IMR-90 (cell line): ENCODE data around the gene PIK3R5. TPM values are rescaled to one million over a fixed set of nuclear protein-coding genes. Genes with fewer than 3 reads are reported as not detected.

Experiments used
- ATAC-seq: fragments of 200-7000 bp; cut with Tn5 transposase; 2 replicates; pipeline ENCODE4 v1.9.1; 2020; ENCODE audit warnings: low read depth, mild to moderate bottlenecking, moderate library complexity
- BruUV-seq: library from RNA; stranded (reverse); fragments of 400-500 nt; replicated peaks from 2 replicates; lab custom pipeline; 2021; lab: Mats Ljungman, UMichigan
- CTCF ChIA-PET: fragments of 300-600 bp; formaldehyde crosslinking; extraction: SDS; loops from one replicate; lab custom pipeline; 2021; ENCODE audit warnings: antibody characterized with exemption; lab: Yijun Ruan, JAX
- POLR2A ChIA-PET: fragments of 300-600 bp; sonication (Branson Sonifier 250); formaldehyde crosslinking; loops from one replicate; lab custom pipeline; 2022; ENCODE audit warnings: antibody characterized with exemption; ENCODE audit not compliant: unreplicated experiment; lab: Charles Lee
- DNase-seq: peaks from one replicate; pipeline ENCODE4 v3.0.0; 2013
- H2AFZ ChIP-seq: replicated peaks from 2 replicates; pipeline ENCODE3; 2013; ENCODE audit warnings: low read length, mild to moderate bottlenecking; ENCODE audit not compliant: poor library complexity
- H2AK5ac ChIP-seq: 2 replicates; pipeline ENCODE4 v1.6.1; 2013; ENCODE audit warnings: low read depth, low read length, inconsistent platforms
- H2AK9ac ChIP-seq: replicated peaks from 2 replicates; pipeline ENCODE3; 2013; ENCODE audit warnings: mild to moderate bottlenecking, low read depth, low read length, moderate library complexity; ENCODE audit not compliant: poor library complexity
- H2BK120ac ChIP-seq: 2 replicates; pipeline ENCODE4 v1.6.1; 2013; ENCODE audit warnings: low read depth, low read length, inconsistent platforms
- H2BK15ac ChIP-seq: 3 replicates; pipeline ENCODE4 v1.6.1; 2013; ENCODE audit warnings: low read depth, low read length, inconsistent platforms
- H2BK20ac ChIP-seq: 2 replicates; pipeline ENCODE4 v1.6.1; 2013; ENCODE audit warnings: low read depth, mild to moderate bottlenecking, inconsistent platforms, low read length, moderate library complexity
- H2BK5ac ChIP-seq: 2 replicates; pipeline ENCODE4 v1.6.1; 2013; ENCODE audit warnings: mild to moderate bottlenecking, low read depth, low read length, inconsistent platforms; ENCODE audit not compliant: poor library complexity, severe bottlenecking
- H3K14ac ChIP-seq: replicated peaks from 2 replicates; pipeline ENCODE4 v1.6.1; 2013; ENCODE audit warnings: low read depth, low read length, inconsistent platforms
- H3K18ac ChIP-seq: 2 replicates; pipeline ENCODE4 v1.6.1; 2013; ENCODE audit warnings: low read depth, low read length, control low read depth
- H3K23ac ChIP-seq: 2 replicates; pipeline ENCODE4 v1.6.1; 2013; ENCODE audit warnings: low read depth, low read length, inconsistent platforms
- H3K27ac ChIP-seq: 2 replicates; pipeline ENCODE4 v1.5.1; 2013; ENCODE audit warnings: mild to moderate bottlenecking, control low read depth, low read length; ENCODE audit not compliant: insufficient read depth
- H3K27me3 ChIP-seq: 2 replicates; pipeline ENCODE4 v1.6.1; 2013; ENCODE audit warnings: low read length; ENCODE audit not compliant: control insufficient read depth, insufficient read depth
- H3K36me3 ChIP-seq: 2 replicates; pipeline ENCODE4 v1.6.1; 2013; ENCODE audit warnings: low read length, mixed read lengths; ENCODE audit not compliant: control insufficient read depth, insufficient read depth
- H3K4ac ChIP-seq: 2 replicates; pipeline ENCODE4 v1.6.1; 2013; ENCODE audit warnings: low read depth, low read length, inconsistent platforms
- H3K4me1 ChIP-seq: 2 replicates; pipeline ENCODE4 v1.6.1; 2013; ENCODE audit warnings: low read length, mixed read lengths; ENCODE audit not compliant: control insufficient read depth, insufficient read depth
- H3K4me2 ChIP-seq: 2 replicates; pipeline ENCODE4 v1.6.1; 2013; ENCODE audit warnings: low read depth, mild to moderate bottlenecking, control low read depth, low read length, moderate library complexity
- H3K4me3 ChIP-seq: 2 replicates; pipeline ENCODE4 v1.5.1; 2013; ENCODE audit warnings: low read depth, mild to moderate bottlenecking, control low read depth, low read length, moderate library complexity; ENCODE audit not compliant: insufficient read depth
- H3K56ac ChIP-seq: 2 replicates; pipeline ENCODE4 v1.6.1; 2013; ENCODE audit warnings: low read length, inconsistent platforms; ENCODE audit not compliant: insufficient read depth; ENCODE audit errors: extremely low read depth
- H3K79me1 ChIP-seq, 2 experiments: 2 replicates each; pipeline ENCODE4 v1.6.1; 2013; ENCODE audit warnings: low read length in 2 of 2, inconsistent platforms in 1 of 2, low read depth in 1 of 2
- H3K9ac ChIP-seq: 2 replicates; pipeline ENCODE4 v1.6.1; 2013; ENCODE audit warnings: low read depth, low read length, control low read depth
- H3K9me1 ChIP-seq: 2 replicates; pipeline ENCODE4 v1.6.1; 2013; ENCODE audit warnings: low read length, inconsistent platforms; ENCODE audit not compliant: insufficient read depth
- H3K9me3 ChIP-seq: 2 replicates; pipeline ENCODE4 v1.6.1; 2013; ENCODE audit warnings: low read length; ENCODE audit not compliant: control insufficient read depth, insufficient read depth
- H4K20me1 ChIP-seq: 2 replicates; pipeline ENCODE4 v1.6.1; 2013; ENCODE audit warnings: low read length, inconsistent platforms; ENCODE audit not compliant: insufficient read depth
- H4K5ac ChIP-seq: 2 replicates; pipeline ENCODE4 v1.6.1; 2013; ENCODE audit warnings: mild to moderate bottlenecking, low read depth, low read length, control low read depth
- H4K8ac ChIP-seq, 2 experiments: 2 replicates each; pipeline ENCODE4 v1.6.1; 2013; ENCODE audit warnings: low read depth in 2 of 2, low read length in 2 of 2, control low read depth in 1 of 2, inconsistent platforms in 1 of 2
- H4K91ac ChIP-seq: 2 replicates; pipeline ENCODE4 v1.6.1; 2013; ENCODE audit warnings: low read depth, low read length, inconsistent platforms; ENCODE audit not compliant: insufficient read depth
- BHLHE40 ChIP-seq: fragments of 150-350 bp; IDR thresholded peaks from 2 replicates; pipeline ENCODE4 v1.6.1; 2016; ENCODE audit warnings: mild to moderate bottlenecking, low read depth, low read length
- CEBPB ChIP-seq: IDR thresholded peaks from 2 replicates; pipeline ENCODE4 v1.6.1; 2012; ENCODE audit warnings: low read depth, low read length, improper control_type of control experiment
- CTCF ChIP-seq: conservative IDR thresholded peaks from 2 replicates; pipeline ENCODE4 v1.5.1; 2012; ENCODE audit warnings: mild to moderate bottlenecking, low read depth, low read length, improper control_type of control experiment
- ELK1 ChIP-seq: fragments of 150-350 bp; IDR thresholded peaks from 2 replicates; pipeline ENCODE4 v1.6.1; 2016; ENCODE audit warnings: low read depth, mild to moderate bottlenecking, low read length, moderate library complexity, borderline replicate concordance
- FOS ChIP-seq: fragments of 150-350 bp; IDR thresholded peaks from 2 replicates; pipeline ENCODE4 v1.6.1; 2016; ENCODE audit warnings: low read depth, low read length
- MAZ ChIP-seq: IDR thresholded peaks from 2 replicates; pipeline ENCODE4 v1.6.1; 2012; ENCODE audit warnings: low read depth, mild to moderate bottlenecking, low read length, improper control_type of control experiment, moderate library complexity, borderline replicate concordance
- MXI1 ChIP-seq: IDR thresholded peaks from 2 replicates; pipeline ENCODE4 v1.6.1; 2012; ENCODE audit warnings: low read depth, mild to moderate bottlenecking, low read length, moderate library complexity, borderline replicate concordance
- NFE2L2 ChIP-seq: fragments of 150-350 bp; IDR thresholded peaks from 2 replicates; pipeline ENCODE4 v1.6.1; 2016; ENCODE audit warnings: low read depth, mild to moderate bottlenecking, low read length
- POLR2A ChIP-seq: IDR thresholded peaks from 2 replicates; pipeline ENCODE4 v1.6.1; 2012; ENCODE audit warnings: mild to moderate bottlenecking, low read depth, low read length
- RCOR1 ChIP-seq: IDR thresholded peaks from 2 replicates; pipeline ENCODE4 v1.6.1; 2012; ENCODE audit warnings: mild to moderate bottlenecking, low read length, improper control_type of control experiment; ENCODE audit not compliant: insufficient replicate concordance
- RFX5 ChIP-seq: IDR thresholded peaks from 2 replicates; pipeline ENCODE4 v1.8.0; 2012; ENCODE audit warnings: low read depth, mild to moderate bottlenecking, low read length, moderate library complexity
- USF2 ChIP-seq: fragments of 150-350 bp; IDR thresholded peaks from 2 replicates; pipeline ENCODE4 v1.6.1; 2017; ENCODE audit warnings: mild to moderate bottlenecking, antibody characterized with exemption, low read length, low read depth
- WGBS, 2 experiments: methylation state at CpG; one replicate each; pipeline versions ENCODE4 v1.1.5 to v1.1.7; 2013; ENCODE audit warnings: missing lambda C conversion rate in 2 of 2; ENCODE audit not compliant: insufficient read length in 1 of 2; ENCODE audit errors: extremely low coverage in 2 of 2; 5-methylcytosine and 5-hydroxymethylcytosine counted together
- dilution Hi-C: fragments of 300-500 bp; cut with HindIII; formaldehyde crosslinking; loops from one replicate; pipeline ENCODE4 v1.14.3; 2018; ENCODE audit warnings: low sequenced_read_pairs; ENCODE audit not compliant: unreplicated experiment
- in situ Hi-C: fragments of 300-500 bp; cut with MboI; formaldehyde crosslinking; loops from 3 replicates; pipeline ENCODE4 v1.14.3; 2019; ENCODE audit warnings: low sequenced_read_pairs, inconsistent platforms, mixed read lengths
- intact Hi-C: fragments of 100-400 bp; cut with micrococcal nuclease; formaldehyde crosslinking; loops from 2 replicates; pipeline ENCODE4 v1.10.0; 2022
- polyA plus RNA-seq, 3 experiments: library from polyadenylated mRNA; depleted of rRNA; stranded (reverse); fragments of >200 nt; gene quantifications; 2 replicates each; pipeline ENCODE4 v1.2.3, GENCODE V29; 2012; ENCODE audit warnings: low replicate concordance in 1 of 3
- total RNA-seq: library from RNA; depleted of rRNA; stranded (reverse); fragments of >200 nt; gene quantifications from 2 replicates; pipeline ENCODE4 v1.2.3, GENCODE V29; 2012

The PIK3R5 gene
- total and polyA plus RNA-seq, 2 of the 4 experiments (the other 2 are of a cell fraction) = not detected

DNA sequence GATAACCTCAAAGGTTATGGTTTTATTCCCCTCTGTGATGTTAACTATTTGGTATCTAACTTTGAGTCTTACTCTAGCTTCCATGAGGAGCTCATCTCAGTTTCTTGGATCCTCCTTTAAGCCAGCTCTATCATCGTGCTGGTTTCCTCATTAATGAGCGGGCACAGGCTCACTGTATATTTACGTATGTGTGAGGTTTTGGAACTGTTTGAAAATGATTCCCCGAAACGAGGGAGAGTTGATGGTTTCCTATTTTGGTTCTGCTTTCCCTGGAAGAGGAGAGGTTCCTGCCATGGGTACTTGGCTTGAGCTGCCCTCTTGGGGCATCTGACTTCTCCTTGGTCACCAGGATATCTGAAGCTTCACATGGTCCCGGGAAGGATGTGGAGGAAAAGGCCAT is 65.3 kb downstream of the PIK3R5 start (continued):
- no peak for TF ChIP-seq ELK1
- no peak for TF ChIP-seq NFE2L2
- TF ChIP-seq RFX5 = no peak
- TF ChIP-seq RCOR1 = no peak
- TF ChIP-seq BHLHE40 = no peak

GRCh38 chr17:8898636-8899035 is 66.9 kb downstream of the PIK3R5 start:
- H3K27me3 ChIP-seq = no peaks in the 10 kb centered on the region; the same call in 1 of the 2 replicates
- TF ChIP-seq MXI1 (no peak), USF2 (no peak), CEBPB (no peak), ELK1 (no peak), POLR2A (no peak), FOS (no peak), NFE2L2 (no peak), RCOR1 (no peak), RFX5 (no peak), MAZ (no peak), CTCF (no peak)

More at GRCh38 chr17:8898636-8899035, 66.9 kb downstream of the PIK3R5 start:
- in situ Hi-C loops (no loop called here), dilution Hi-C loops (no loop called here), intact Hi-C loops (loop anchor here (10.0 kb wide), 1 partner anchor 626 kb away; no protein-coding TSS in a partner anchor)
- Histone ChIP-seq H3K14ac (no peak overlapping the region), H4K91ac (no peak overlapping the region), H2BK120ac (no peak overlapping the region), H4K5ac (no peak overlapping the region), H3K9ac (no peak overlapping the region), H3K18ac (no peak overlapping the region), H2AK9ac (no peak overlapping the region), H2AFZ (no peak overlapping the region), H3K79me1 (no peaks in the 10 kb centered on the region), H3K4me1 (no peaks in the 10 kb centered on the region), H4K20me1 (no peaks in the 10 kb centered on the region), H2AK5ac (no peak overlapping the region), H3K36me3 (no peaks in the 10 kb centered on the region), H2BK20ac (no peak overlapping the region), H3K4ac (no peak overlapping the region), H3K9me1 (no peaks in the 10 kb centered on the region), H3K23ac (no peak overlapping the region), H3K4me2 (no peak overlapping the region), H2BK5ac (no peak overlapping the region), H2BK15ac (no peak overlapping the region), H3K9me3 (no peaks in the 10 kb centered on the region), H3K4me3 (no peak overlapping the region), H3K27ac (no peak overlapping the region), H4K8ac (no peak overlapping the region), H3K56ac (no peak overlapping the region)
- BruUV-seq = no TSS peak
- ChIA-PET POLR2A (no interaction called here), CTCF (no interaction called here)
- no CpG with 5 or more reads among the region's 6 CpGs for WGBS, 2 experiments
- ATAC-seq = no peak
- no peak for DNase-seq
